GM18520 (cell line): ENCODE data around the gene ZNF670.

Experiments used
- ATAC-seq: cut with Tn5 transposase; IDR thresholded peaks from one replicate; pipeline ENCODE4 v1.9.1; 2021; ENCODE audit not compliant: unreplicated experiment

Gene ZNF670

DNA sequence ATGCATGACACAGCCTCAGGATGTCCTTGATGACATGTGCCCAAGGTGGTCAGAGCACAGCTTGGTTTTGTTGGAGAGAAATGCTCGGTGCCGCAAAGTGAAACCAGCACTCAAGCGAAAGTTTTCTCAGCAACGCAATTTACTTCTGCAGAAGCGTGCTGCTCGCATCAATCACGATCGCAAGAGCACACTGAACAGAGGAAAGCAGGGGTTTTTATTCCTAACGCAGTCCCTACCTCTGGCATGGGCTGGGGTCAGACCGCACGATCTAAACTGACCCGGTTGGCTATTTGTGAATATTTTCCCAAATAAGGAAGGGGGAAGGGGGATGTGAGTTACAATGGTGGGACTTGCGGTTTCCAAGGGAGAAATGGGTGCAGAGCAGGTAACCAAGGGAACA lies 26.4 kb upstream of the ZNF670 start:
- no peak for ATAC-seq

GRCh38 chr1:247103859-247104591 lies 25.4 kb upstream of the ZNF670 start, which contains the start of gene ZNF669:
Gene ZNF669 (minus strand): TSS chr1:247104356. CDS start chr1:247104199, 157 bp downstream.
- peak; percentile 97 for ATAC-seq

- ATAC-seq: no peak
These were observed 23.8 kb upstream of the ZNF670 start for GRCh38 chr1:247102381-247102780.

DNA sequence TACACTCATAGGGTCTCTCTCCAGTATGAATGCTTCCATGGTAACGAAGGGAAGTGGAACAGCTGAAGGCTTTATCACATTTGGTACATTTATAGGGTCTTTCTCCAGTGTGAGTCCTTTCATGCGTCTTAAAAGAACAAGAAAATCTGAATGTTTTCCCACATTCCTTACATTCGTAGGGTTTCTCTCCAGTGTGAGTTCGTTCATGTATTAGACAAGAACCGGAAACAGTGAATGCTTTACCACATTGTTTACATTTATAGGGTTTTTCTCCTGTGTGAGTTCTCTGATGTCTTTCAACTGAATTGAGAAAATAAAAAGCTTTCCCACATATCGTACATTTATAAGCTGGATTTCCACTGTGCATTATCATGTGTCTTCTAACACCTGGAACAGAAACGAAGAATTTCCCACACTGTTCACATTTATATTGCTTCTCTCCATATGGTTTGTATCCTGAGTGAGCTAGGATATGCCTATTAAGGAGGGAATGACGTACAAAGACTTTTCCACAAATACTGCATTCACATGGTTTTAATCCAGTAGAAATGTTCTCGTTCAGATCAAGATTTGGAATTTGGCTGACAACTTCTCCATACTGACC lies 22.2 kb upstream of the ZNF670 start:
- no peak for ATAC-seq

DNA sequence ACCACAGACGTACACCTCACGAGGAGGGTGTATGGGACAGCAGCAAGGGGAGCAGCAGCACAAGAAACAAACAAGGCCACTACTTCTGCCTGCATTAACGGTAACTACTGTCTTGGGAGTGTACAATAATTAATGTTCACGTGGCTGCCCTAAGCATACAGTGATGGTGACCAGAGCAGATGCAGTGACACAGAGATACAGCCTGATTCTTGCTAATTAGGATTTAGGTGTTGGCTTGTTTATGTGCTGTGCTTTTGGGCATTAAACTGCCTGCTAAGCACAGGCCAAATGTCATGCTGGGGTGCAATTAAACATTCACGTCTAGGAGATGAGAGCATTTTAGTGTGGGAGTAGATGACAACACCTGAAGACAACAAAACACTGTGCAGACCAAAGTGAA lies 18.3 kb upstream of the ZNF670 start:
- no peak for ATAC-seq

GRCh38 chr1:247096544-247096943 lies 17.9 kb upstream of the ZNF670 start:
- no peak for ATAC-seq

DNA sequence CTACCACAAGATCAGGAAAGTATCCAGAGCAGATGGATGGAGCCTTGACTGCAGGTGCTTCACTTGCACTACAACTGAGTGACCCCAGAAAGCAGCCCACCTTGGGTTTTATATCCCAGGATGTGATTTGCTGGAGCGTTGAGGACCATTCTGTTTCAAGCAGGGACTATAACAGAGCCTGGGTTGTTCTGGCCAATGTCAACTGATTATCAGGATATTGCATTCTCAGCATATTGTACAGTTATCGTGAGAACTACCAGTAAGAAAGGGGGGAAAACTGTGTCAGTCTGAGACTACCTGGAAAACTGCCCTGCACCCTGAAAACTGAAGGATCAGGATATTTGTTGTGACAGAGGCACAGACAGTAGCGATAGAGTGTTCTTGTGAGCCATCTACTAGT lies 17.5 kb upstream of the ZNF670 start:
- ATAC-seq: no peak

DNA sequence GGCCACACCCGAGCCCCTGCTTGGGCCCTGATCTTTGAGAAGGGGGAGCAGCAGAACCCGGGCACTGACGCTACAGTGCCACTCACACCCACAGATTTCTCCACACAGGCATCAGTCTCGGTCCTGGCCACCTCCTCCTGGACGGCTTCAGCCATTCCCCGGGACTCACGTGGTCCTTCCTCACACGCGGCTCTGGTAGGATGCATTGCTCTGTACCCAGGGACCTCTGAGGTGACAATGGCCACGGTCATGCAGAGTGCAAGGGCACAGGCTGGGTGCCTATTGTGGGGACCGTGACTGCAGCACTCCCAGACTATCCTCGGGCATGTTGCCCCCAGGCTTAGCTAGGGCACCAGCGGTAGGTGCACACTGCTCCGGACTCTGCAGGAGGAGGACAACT lies 11.8 kb upstream of the ZNF670 start:
- no peak for ATAC-seq

GRCh38 chr1:247089616-247090375 lies 11.2 kb upstream of the ZNF670 start:
- ATAC-seq: no peak

DNA sequence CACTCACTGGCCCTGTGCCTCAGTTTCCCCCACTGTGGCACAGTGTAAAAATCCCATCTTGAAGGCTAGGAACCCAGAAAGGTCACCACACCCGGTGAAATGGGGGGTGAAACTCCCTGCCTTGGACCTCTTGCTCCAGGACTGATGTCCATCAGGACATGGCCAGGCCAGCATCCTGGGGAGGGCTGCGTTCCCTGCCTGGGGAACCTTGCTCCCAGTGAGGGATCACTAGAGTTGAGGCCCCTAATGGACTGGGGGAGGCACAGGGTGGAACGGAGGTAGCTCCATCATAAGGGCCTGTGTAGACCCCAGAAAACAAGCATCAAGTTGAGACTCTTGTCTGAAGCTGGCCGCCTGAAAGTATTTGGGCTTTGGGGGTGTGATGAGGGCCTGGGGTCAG lies 10.4 kb upstream of the ZNF670 start:
- no peak for ATAC-seq

DNA sequence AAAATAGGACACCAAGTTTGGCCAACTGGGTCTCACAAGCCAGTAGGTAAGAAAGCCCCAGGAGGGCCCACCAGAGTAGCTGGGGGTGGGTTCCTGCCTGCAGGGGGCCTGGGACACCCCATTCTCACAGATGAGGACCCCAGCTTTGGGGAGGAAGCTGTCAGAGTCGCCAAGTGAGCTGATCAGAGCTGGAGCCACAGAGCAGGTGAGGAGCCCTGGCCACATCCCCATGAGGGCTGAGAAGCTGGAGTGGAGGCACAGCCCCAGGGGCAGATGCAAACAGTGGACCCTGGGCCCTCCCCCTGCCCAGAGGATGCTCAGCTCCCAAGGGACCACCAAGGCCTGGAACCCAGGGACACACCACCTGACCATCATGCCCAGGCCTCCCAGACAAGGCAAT lies 8.6 kb upstream of the ZNF670 start:
- ATAC-seq: no peak

DNA sequence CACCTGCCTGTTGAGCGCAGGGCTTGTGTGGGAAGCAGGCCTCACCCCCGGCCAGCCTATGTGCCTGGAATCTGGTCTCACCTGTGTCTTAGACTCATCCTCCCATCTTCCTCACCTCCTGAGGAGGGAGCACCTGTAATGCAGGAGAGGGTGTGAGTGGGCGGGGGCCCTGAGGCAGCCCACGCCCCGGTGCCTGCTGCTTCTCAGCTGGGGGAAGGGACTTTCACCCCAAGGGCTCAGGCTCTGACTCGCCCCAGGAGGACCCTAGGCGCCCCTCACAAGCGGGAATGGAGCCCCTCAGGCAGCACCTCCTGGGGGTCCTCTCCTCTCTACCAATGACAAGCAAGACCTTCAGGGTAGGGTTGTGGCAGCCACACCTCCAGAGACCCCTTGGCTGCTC lies 6.7 kb upstream of the ZNF670 start:
- no peak for ATAC-seq

- ATAC-seq: no peak
These were observed 6.2 kb upstream of the ZNF670 start for GRCh38 chr1:247084771-247085170.

- no peak for ATAC-seq
These were observed 697 bp upstream of the ZNF670 start for GRCh38 chr1:247079141-247079874.

GRCh38 chr1:247077876-247078257 lies 744 bp downstream of the ZNF670 start:
- no peak for ATAC-seq

GRCh38 chr1:247077213-247077612 lies 1.4 kb downstream of the ZNF670 start:
- ATAC-seq: no peak

DNA sequence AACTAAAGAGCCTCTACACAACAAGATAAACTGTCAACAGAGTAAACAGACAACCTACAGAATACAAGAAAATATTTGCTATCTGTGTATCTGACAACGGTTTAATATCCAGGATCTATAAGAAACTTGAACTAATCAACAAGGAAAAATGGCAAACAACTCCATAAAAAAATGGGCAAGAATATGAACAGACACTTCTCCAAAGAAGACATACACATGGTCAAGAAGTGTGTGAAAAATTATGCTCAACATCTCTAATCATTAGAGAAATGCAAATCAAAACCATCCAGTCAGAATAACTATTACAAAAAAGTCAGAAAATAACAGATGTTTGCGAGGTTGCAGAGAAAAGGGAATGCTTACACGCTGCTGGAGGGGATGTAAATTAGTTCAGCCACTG lies 8.0 kb downstream of the ZNF670 start:
- ATAC-seq: no peak

- no peak for ATAC-seq
These were observed 14.3 kb downstream of the ZNF670 start for GRCh38 chr1:247064304-247064703.

- no peak for ATAC-seq
These were observed 17.8 kb downstream of the ZNF670 start for GRCh38 chr1:247060771-247061170.

- no peak for ATAC-seq
These were observed 22.5 kb downstream of the ZNF670 start for GRCh38 chr1:247056071-247056470.

- ATAC-seq: no peak
These were observed 23.6 kb downstream of the ZNF670 start for GRCh38 chr1:247054992-247055415.
